A673 (cell line): Measurements from ENCODE around the gene KDM4B. TPM values are rescaled to one million over a fixed set of nuclear protein-coding genes. Genes with fewer than 3 reads are reported as not detected.
"Not testable (repeated sequence)": the region's sequence is repeated elsewhere in the genome, so short reads cannot be mapped to it uniquely, and the experiment has no call there.

Experiments used
- BruUV-seq: library from RNA; stranded (reverse); fragments of 400-500 nt; replicated peaks from 2 replicates; lab custom pipeline; 2021; lab: Mats Ljungman, UMichigan
- CTCF ChIA-PET: fragments of 300-600 bp; sonication (Branson Sonifier 250); formaldehyde crosslinking; loops from one replicate; lab custom pipeline; 2022; ENCODE audit warnings: antibody characterized with exemption; lab: Charles Lee
- POLR2A ChIA-PET: fragments of 300-600 bp; sonication (Branson Sonifier 250); formaldehyde crosslinking; loops from one replicate; lab custom pipeline; 2022; ENCODE audit warnings: antibody characterized with exemption; ENCODE audit not compliant: low non-redundant PET; lab: Charles Lee
- DNase-seq: peaks from one replicate; pipeline ENCODE4 v3.0.0-alpha.2; 2015; ENCODE audit warnings: low spot score
- H3K27ac ChIP-seq: fragments of 200-600 bp; sonication (generic); 2 replicates; pipeline ENCODE4 v1.5.1; 2016; ENCODE audit warnings: mixed run types, low read depth, mild to moderate bottlenecking, mixed read lengths, antibody characterized with exemption, low read length; ENCODE audit not compliant: poor library complexity, severe bottlenecking
- H3K27me3 ChIP-seq: fragments of 200-600 bp; sonication (generic); replicated peaks from 2 replicates; pipeline ENCODE4 v1.6.1; 2017; ENCODE audit warnings: mixed run types, low read depth, mild to moderate bottlenecking, mixed read lengths, antibody characterized with exemption, low read length; ENCODE audit not compliant: insufficient read depth, poor library complexity
- H3K36me3 ChIP-seq: fragments of 200-600 bp; sonication (generic); 2 replicates; pipeline ENCODE4 v1.6.1; 2016; ENCODE audit warnings: mixed run types, mild to moderate bottlenecking, mixed read lengths, antibody characterized with exemption, low read length; ENCODE audit not compliant: insufficient read depth, poor library complexity, severe bottlenecking
- H3K4me1 ChIP-seq: fragments of 200-600 bp; sonication (generic); 2 replicates; pipeline ENCODE4 v1.6.1; 2017; ENCODE audit warnings: mixed run types, mild to moderate bottlenecking, mixed read lengths, antibody characterized with exemption, low read length; ENCODE audit not compliant: insufficient read depth, poor library complexity, severe bottlenecking
- H3K4me3 ChIP-seq: fragments of 200-600 bp; sonication (generic); 2 replicates; pipeline ENCODE4 v1.5.1; 2016; ENCODE audit warnings: low read depth, mixed run types, mild to moderate bottlenecking, mixed read lengths, low read length; ENCODE audit not compliant: poor library complexity, severe bottlenecking
- H3K9me3 ChIP-seq: fragments of 200-600 bp; sonication (generic); 2 replicates; pipeline ENCODE4 v1.6.1; 2016; ENCODE audit warnings: mixed run types, low read depth, mild to moderate bottlenecking, mixed read lengths, antibody characterized with exemption, low read length; ENCODE audit not compliant: poor library complexity, severe bottlenecking
- CTCF ChIP-seq: fragments of 300-800, 200-600 bp; sonication (generic); conservative IDR thresholded peaks from 2 replicates; pipeline ENCODE4 v1.5.1; 2017; ENCODE audit warnings: low read depth, mild to moderate bottlenecking, antibody characterized with exemption, low read length, moderate library complexity, mixed read lengths
- EZH2 ChIP-seq: fragments of 200-600 bp; sonication (generic); IDR thresholded peaks from 2 replicates; pipeline ENCODE4 v1.6.1; 2017; ENCODE audit warnings: borderline replicate concordance, low read depth, mild to moderate bottlenecking, mixed read lengths, antibody characterized with exemption, low read length; ENCODE audit not compliant: poor library complexity, severe bottlenecking
- intact Hi-C: fragments of 100-400 bp; cut with micrococcal nuclease; formaldehyde crosslinking; loops from one replicate; pipeline ENCODE4 v1.10.0; 2022; ENCODE audit not compliant: unreplicated experiment
- total RNA-seq: library from RNA; stranded (reverse); gene quantifications from 2 replicates; pipeline ENCODE4 v1.2.3, GENCODE V29; 2021

KDM4B gene
- total RNA-seq, 1 experiment from 2014 or later, result 30.0 TPM

- CTCF ChIA-PET, result interaction anchor here (0.7 kb wide), 1 partner anchor 28 kb away, joined by 3 read pairs; no protein-coding TSS in a partner anchor
- no peak for TF ChIP-seq EZH2
- TF ChIP-seq CTCF, result no peak
- no TSS peak for BruUV-seq
- Histone ChIP-seq H3K27ac (no peak overlapping the region), H3K27me3 (no peaks in the 10 kb centered on the region), H3K4me1 (no peaks in the 10 kb centered on the region), H3K36me3 (peaks cover 81% of the 10 kb centered on the region), H3K9me3 (no peaks in the 10 kb centered on the region), H3K4me3 (no peak overlapping the region)
- POLR2A ChIA-PET, result no interaction called here
- intact Hi-C loops, result no loop called here
- DNase-seq, result no peak
Measured at GRCh38 chr19:4933528-4933927, 35.4 kb upstream of the KDM4B start.

- CTCF ChIA-PET, result no interaction called here
- no TSS peak for BruUV-seq
- POLR2A ChIA-PET, result no interaction called here
- intact Hi-C loops, result no loop called here
- TF ChIP-seq CTCF (no peak), EZH2 (no peak)
- DNase-seq, result no peak
- H3K4me1 ChIP-seq, result no peaks in the 10 kb centered on the region
- no peaks in the 10 kb centered on the region for H3K9me3 ChIP-seq
- peaks cover 79% of the 10 kb centered on the region for H3K36me3 ChIP-seq
- no peak overlapping the region for H3K27ac ChIP-seq
- no peaks in the 10 kb centered on the region for H3K27me3 ChIP-seq
- no peak overlapping the region for H3K4me3 ChIP-seq
Measured at GRCh38 chr19:4935444-4935843, 33.5 kb upstream of the KDM4B start.

GRCh38 chr19:4937060-4937459, 31.9 kb upstream of the KDM4B start:
- TF ChIP-seq EZH2, result no peak
- TF ChIP-seq CTCF, result no peak
- Histone ChIP-seq H3K36me3 (peaks cover 84% of the 10 kb centered on the region), H3K9me3 (no peaks in the 10 kb centered on the region), H3K4me1 (no peaks in the 10 kb centered on the region), H3K27me3 (no peaks in the 10 kb centered on the region), H3K27ac (no peak overlapping the region), H3K4me3 (no peak overlapping the region)
- POLR2A ChIA-PET, result no interaction called here
- intact Hi-C loops, result no loop called here
- DNase-seq, result no peak
- BruUV-seq, result no TSS peak
- CTCF ChIA-PET, result no interaction called here

- H3K27ac ChIP-seq, H3K27me3 ChIP-seq, H3K9me3 ChIP-seq, DNase-seq, BruUV-seq, CTCF ChIA-PET, intact Hi-C loops, H3K4me1 ChIP-seq, H3K4me3 ChIP-seq: not testable (repeated sequence)
- POLR2A ChIA-PET, result interaction anchor here (0.7 kb wide), 1 partner anchor 70 kb away, joined by 15 read pairs; no protein-coding TSS in a partner anchor
- peaks cover 84% of the 10 kb centered on the region for H3K36me3 ChIP-seq
Measured at GRCh38 chr19:4938461-4938860, 30.5 kb upstream of the KDM4B start.
